Breast epithelium (tissue), 3 donors: ENCODE measurements around the gene ENTPD1.
"Not testable (repeated sequence)": the region's sequence is repeated elsewhere in the genome, so short reads cannot be mapped to it uniquely, and the experiment has no call there.

ENCODE experiments used
- CTCF ChIP-seq, 3 donors: fragments of 450-650 bp; IDR thresholded peaks; one replicate each; pipeline ENCODE4 v1.5.1; 2016 to 2017; ENCODE audit warnings: antibody characterized with exemption in 3 of 3, mild to moderate bottlenecking in 3 of 3, moderate library complexity in 3 of 3
- POLR2AphosphoS5 ChIP-seq, 3 donors: sonication (generic); formaldehyde crosslinking; IDR thresholded peaks; one replicate each; pipeline ENCODE4 v1.6.1; 2017; ENCODE audit warnings: antibody characterized with exemption in 3 of 3

GRCh38 chr10:95808705-95809308 is 52.8 kb downstream of the ENTPD1 start:
- not testable (repeated sequence) for TF ChIP-seq CTCF, POLR2AphosphoS5 (IDR thresholded peaks at IDR 0.05)
